NCI-H187 (cell line): ENCODE data around the gene PJA2.
"Not testable (repeated sequence)": the region's sequence is repeated elsewhere in the genome, so short reads cannot be mapped to it uniquely, and the experiment has no call there.

Experiments
- DNase-seq, 2 experiments: peaks; one replicate each; lab custom pipeline; 2025; lab: John Stamatoyannopoulos, UW

PJA2 gene, protein sequence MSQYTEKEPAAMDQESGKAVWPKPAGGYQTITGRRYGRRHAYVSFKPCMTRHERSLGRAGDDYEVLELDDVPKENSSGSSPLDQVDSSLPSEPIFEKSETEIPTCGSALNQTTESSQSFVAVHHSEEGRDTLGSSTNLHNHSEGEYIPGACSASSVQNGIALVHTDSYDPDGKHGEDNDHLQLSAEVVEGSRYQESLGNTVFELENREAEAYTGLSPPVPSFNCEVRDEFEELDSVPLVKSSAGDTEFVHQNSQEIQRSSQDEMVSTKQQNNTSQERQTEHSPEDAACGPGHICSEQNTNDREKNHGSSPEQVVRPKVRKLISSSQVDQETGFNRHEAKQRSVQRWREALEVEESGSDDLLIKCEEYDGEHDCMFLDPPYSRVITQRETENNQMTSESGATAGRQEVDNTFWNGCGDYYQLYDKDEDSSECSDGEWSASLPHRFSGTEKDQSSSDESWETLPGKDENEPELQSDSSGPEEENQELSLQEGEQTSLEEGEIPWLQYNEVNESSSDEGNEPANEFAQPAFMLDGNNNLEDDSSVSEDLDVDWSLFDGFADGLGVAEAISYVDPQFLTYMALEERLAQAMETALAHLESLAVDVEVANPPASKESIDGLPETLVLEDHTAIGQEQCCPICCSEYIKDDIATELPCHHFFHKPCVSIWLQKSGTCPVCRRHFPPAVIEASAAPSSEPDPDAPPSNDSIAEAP

DNA sequence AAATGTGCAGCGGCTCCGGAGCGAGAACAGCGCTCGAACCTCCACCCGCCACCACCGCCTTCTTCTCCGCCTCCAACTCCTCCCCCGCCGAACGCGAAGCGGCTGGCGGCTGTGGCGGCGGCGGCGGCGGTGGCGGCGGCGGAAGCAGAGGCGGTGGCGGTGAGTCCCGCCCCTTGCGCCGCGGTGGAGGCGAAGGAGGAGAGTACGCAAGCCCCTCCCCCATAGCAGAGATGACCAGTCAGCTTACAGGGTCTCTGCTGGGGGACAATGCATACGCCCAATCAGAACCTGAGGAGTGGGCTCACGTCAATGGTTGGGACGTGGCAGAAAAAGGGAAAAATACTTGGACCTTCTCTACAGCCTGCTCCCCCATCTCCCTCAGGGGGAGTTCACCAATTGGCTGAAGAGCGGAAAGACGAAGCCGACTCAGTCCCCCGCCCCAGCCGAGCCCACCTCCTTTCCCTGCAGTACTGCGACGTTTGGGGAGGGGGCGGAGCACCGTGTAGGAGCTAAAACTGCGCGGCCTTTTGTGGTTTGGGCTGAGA lies at the start of gene PJA2:
PJA2 (minus strand) TSS at position 131 of the 545 bp plus-strand sequence. CDS start 26,541 bp downstream, outside the sequence.
- peak; percentile 94 to 99 for DNase-seq

DNA sequence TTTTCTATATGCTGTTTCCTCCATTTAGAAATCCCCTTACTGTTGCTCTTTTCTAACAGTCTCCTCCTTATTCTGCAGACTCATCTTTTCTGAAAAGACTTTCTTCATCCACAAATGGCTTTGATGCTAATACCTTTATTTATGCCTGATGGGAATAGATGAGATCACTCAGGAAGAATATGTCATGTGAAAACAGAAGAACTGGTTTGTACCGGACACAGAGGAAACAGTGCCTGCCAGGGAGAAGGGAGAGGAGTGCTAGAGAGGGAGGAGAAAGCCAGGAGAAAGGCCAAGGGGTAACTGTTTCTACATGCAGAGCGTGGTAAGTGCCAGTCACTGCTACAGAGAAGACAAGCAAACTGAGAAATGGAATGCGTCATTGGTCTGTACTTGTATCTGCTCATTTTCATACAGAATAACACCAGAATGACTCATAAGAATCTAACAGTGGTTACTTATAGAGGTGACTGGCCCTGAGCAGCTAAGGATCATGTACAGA lies 45.9 kb upstream of the PJA2 start:
- no peak for DNase-seq

DNA sequence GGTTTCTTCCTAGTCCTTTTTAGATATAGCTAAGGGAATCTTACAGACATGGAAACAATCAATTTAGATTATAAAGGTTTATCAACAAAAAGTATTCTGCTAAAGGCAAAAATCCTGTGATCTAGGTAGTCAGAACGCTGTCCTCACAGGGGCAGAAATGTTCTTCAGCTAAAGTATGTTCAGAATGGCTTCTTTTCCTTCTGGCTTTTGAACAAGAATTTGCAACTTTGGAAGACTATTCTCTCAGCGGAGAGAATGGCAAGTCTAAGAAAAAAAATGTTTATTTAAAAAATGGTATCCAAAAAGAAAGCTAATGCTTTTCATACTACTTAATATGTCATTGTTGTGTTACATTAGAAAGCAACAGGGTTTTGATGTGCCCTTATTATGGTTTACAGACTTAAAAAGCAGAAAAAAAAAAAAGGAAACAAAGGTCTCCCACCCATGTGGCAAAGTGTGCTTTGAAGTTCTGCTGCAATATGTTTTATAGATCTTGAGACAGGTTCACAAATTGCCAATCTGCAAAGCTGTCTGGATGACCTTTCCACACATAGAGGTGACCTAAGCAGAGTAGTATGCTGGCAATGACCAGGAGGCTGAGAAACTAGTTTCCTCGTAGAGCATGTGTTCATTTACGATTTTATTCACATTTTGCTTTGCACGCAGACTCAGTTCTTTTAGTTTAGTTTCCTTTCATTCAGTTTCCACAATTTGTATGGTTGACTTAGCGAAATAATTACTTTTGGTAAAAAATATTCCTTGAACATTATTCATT lies 45.1 kb upstream of the PJA2 start:
- DNase-seq, result no peak

DNA sequence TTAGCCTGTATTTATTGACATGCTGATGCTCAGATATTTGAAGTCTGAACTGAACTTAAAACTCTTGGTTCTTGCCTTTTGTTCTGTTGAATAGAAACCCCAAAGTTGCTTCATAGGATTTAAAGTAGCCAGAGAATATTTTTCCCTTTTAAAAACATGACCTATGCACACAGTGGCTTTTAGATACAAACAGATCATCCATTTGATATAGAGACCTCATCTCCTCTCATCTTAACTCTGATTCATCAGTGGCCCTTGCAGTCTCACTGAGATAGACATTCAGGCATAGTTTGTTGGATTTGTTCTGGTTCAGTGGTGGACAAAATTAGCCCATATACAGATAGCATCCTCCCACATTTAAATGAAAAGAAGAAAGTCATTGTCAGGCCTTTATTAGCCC lies 43.5 kb upstream of the PJA2 start:
- DNase-seq, result no peak

DNA sequence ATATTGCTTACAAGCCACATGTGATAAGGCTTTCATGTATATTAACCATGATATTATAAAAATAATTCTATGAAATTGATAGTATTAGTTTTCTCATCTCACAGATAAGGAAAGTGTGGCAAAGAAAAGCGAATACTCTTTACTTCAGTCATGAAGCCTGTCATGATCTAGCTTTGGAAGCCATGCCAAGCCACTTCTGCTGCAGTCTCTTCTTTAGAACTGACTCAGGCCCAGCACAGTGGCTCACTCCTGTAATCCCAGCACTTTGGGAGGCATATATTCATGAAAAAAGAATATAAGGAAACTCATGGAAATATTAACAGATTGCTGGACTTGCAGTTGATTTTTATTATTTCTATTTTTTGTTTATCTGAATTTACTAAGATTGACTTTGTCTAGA lies 42.9 kb upstream of the PJA2 start:
- no peak for DNase-seq

DNA sequence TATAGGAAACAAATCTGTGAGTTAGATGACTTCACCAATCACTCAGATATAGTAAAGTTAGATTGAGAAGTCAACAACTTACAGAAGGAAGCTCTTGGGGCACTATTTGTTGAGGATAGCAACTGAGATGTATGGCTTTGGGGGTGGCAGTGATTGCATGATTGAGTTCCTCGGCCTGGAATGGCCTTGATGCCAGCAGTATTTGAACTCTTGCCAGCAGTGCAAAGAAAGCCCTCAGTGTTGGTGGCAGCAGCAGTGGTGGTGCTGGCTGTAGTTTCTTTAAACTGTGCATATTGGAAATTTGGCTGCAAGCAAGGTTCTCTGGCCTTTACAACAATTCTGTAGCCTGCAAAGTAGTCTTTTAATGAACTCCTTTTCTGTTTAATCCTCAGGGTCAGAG lies 41.4 kb upstream of the PJA2 start:
- DNase-seq, result no peak

DNA sequence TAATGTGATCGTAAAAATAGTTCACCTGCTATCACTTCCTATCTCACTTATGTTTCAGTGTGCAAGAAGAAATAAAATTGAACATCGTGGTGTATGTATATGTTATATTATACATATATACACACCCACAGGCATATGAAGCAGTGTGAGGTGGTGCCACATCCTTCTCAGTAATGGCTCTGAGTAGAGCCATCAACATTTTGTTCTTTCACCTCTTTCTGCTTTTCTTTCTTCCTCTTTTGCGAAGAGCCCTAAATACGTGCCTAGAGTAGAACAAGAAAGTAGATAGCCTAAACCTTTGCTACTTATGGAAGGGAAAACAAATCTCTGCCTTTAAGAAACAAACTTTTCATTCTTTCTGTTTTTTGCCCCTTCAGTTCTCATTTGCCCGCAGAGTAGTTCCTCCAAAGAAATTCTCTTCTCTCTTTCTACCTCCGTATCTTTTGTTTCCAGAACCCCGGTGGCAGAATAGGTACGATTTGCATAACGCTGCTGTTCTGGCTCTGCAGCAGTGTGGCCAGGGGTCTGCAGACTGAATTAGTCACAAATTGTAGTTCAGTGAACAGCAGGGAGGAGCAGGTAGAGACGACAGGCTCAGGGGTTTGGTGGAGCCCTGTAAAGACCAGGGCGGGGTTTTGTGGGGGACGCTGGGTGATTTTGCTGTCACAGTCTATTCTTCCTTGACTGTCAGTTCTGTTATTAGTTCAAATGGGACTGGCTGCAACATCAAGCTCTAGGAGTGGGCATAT lies 40.5 kb upstream of the PJA2 start:
- no peak for DNase-seq

DNA sequence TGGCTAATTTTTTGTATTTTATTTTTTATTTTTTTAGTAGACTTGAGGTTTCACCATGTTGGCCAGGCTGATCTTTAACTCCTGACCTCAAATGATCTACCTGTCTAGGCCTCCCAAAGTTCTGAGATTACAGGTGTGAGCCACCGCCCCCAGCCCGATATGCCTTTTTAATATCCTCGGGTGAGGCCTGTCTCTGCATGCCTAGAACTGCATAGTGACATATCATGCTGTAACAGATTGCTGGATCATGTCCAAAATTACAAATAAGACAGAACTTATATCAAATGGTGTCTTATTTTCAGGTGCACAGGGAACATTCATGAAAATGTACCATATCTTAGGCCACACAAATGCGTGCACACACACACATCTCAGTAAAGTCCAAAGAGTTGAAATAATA lies 39.1 kb upstream of the PJA2 start:
- no peak for DNase-seq

DNA sequence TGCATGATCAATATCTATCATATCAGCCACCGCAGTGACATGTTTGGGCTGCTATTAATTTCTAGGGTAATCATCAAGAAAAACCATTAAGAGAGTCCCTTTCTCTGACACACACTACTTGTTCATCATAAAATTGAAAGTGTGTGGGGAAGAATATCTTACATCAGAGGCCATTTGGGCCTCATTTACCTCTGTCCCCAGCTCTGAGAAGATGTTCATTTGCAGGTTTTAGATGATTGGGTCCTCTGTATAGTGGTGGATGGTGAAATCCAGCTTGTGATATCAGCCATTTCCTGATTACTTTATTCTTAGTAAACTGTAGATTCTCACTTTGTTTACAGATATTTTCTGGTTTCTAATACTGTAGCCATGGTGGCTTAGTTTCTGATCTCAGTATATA lies 29.8 kb upstream of the PJA2 start:
- no peak for DNase-seq

DNA sequence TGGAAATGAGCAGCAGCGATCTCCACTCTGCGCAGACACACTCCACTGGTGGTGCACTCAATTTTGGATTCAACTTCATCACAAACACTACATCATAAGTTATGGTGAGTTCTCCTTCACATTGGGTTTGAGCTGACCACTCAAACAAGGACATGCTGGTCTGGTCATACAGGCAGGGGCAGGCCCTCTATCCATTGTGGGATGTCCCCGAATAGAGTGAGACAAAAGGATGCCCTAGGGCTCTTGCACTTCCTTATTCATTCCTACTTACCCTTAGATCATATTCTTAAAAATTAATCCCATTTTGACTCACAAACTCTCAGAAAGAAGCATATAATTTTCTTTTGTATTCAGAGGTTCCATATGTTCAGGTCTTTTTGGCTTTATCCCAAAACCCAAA lies 16.3 kb upstream of the PJA2 start:
- DNase-seq, result no peak

DNA sequence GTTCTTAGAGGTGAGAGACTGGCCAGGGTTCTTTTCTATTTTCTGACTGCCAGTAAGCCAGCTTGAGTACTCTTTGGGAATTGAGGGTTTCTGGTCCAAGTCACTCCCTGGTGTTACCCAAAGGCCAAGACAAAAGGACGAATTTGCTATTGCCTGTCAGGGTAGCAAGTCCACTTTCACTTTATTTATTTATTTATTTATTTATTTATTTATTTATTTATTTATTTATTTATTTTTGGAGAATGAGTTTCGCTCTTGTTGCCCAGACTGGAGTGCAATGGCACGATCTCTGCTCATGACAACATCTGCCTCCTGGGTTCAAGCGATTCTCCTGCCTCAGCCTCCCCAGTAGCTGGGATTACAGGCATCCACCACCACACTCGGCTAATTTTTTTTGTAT lies 15.7 kb upstream of the PJA2 start:
- not testable (repeated sequence) for DNase-seq

DNA sequence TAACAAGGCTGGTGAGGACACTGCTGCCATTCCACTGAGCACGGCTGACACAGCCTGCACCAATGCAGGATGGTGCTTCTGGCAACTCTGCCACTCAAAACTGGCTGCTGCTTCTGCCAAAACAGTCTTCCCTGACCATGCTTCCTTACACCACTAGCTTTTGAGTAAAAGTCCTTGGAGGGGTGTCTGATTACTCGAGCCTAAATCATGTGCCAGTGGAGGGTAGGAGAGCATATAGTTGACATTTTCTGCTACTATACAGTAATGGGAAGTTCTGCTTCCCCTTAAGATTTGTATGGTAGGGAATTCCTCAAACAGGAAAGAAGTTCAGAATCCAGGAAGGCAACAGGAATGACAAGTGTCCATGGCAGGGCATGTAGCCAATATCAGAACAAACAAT lies 12.2 kb upstream of the PJA2 start:
- no peak for DNase-seq

DNA sequence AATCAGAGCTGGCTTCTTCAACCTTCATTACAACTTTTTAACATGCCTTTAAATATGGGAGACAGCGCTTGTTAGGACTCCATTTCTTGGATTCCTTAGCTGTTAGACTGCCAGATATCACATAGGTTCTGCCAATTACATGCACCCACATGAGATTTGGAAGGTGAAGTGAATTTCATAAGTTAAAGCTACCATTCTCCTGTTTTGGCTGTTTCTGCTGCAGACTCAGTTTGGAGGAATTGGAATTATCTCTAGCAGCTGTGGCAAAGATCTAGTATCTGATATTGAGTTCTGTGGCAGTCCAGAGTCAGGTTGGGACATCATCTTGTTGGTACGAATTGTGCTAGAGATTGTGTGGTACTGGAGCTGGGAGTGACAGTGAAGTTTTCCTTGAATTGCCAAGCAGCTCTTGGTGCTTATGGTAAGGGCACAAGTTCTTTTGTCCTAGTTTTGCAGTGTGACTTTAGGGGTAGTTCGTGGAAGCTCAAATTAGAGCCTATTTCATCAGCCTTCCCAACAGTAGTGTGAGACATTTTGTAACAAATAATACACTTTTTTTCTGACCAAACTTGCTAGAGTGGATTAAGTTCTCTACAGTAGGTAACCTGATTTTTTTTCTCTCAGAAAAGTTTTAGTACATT lies 9.1 kb upstream of the PJA2 start:
- no peak for DNase-seq

DNA sequence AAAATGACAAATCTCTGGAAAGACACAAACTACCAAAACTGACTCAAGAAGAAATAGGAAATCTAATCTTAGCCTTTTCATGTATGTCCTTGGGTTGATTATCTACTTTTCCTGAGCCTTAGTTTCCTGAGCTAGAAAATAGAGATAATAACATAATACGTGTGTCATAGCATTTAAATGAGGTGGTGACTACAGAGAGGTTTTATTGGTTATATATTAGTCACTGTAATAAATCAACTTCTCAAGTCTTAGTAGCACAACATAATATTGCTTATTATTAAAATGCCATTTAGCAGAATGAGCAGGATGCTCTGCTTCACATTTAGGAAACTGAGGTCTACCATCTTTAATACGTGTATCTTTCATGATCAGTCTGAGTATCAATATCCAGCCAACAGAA lies 7.1 kb upstream of the PJA2 start:
- no peak for DNase-seq

DNA sequence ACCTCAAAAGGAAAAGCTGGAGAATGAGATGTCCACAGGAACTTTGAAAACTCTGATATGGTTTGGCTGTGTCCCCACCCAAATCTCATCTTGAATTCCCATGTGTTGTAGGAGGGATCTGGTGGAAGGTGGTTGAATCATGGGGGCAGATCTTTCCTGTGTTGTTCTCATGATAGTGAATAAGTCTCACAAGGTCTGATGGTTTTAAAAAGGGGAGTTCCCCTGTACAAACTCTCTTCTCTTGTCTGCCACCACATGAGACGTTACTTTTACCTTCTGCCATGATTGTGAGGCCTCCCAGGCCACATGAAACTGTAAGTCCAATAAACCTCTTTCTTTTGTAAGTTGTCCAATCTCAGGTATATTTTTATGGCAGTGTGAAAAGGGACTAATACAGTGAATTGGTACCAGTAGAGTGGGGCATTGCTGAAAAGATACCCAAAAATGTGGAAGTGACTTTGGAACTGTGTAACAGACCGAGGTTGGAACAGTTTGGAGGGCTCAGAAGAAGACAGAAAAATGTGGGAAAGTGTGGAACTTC lies 4.2 kb upstream of the PJA2 start:
- not testable (repeated sequence) for DNase-seq

DNA sequence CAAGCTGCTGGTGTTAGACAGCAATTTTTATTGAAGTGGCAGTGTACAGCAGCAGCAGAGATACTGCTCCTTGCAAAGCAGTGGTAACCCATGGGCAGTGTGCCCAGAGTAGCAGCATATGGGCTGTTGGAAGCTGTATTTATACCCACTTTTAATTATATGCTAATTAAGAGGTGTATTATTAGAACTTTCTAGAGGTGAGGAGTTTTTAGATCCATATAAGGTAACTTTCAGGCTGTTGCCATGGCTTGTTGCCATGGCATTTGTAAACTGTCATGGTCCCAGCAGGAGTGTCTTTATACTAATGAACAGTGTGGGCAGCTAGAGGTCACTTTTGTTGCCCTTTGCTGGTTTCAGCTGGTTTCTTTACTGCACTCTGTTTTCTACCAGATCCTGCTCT lies 3.7 kb upstream of the PJA2 start:
- DNase-seq, result no peak

DNA sequence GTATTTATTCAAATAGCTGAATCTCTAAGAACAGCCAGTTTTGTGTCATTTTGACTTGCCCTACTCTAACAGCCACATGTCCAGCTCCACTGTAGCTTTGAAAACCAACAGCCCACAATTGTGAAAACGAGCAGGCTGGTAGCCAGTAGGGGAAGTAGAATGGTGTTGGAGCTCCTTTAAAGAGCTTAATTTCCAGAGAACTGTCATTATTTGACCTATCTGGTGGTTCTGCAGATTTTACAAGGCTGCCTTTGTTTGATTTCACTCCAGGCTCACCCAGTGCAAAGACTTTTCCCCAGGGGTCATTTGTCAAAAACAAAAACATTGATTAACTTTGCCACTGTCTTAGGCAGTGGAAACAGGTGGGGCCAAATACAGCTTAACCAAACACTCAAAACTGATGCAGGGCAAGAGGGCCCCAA lies 3.2 kb upstream of the PJA2 start:
- DNase-seq, result no peak

DNA sequence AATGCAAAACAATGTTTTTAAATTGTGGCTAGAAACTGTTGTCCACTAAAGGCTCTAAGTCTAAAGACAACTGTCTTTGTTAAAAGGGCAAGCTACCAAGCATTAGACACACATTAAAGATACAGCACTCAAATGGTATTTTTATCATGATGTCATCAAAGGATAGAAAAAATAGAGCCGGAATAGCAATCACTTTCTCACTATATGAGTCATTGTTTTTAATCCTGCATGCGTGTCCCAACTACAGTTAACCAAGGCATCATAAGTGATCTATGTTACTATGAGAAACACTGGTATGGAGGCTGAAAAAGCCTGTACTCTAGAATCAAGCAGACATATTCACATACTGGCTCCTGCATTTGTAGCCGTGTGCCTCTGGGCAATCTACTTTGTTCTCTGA lies 1.9 kb upstream of the PJA2 start:
- no peak for DNase-seq

DNA sequence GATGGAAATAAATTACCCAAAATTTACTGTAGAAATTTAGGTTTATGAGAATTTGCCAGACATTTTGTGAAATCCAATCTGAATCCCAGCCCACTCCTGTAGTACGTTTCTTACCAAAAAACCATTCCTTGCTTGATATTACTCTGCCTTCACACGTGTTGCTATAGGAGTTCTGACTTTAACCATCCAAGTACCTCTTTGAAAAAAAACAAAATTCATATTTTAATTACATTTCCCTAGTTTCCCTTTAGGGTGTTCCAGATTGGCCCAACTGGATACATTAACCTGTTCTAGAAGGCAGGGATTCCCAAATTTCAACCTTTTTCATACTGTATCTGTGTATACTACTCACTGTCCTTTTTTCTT lies 1.4 kb upstream of the PJA2 start:
- no peak for DNase-seq

DNA sequence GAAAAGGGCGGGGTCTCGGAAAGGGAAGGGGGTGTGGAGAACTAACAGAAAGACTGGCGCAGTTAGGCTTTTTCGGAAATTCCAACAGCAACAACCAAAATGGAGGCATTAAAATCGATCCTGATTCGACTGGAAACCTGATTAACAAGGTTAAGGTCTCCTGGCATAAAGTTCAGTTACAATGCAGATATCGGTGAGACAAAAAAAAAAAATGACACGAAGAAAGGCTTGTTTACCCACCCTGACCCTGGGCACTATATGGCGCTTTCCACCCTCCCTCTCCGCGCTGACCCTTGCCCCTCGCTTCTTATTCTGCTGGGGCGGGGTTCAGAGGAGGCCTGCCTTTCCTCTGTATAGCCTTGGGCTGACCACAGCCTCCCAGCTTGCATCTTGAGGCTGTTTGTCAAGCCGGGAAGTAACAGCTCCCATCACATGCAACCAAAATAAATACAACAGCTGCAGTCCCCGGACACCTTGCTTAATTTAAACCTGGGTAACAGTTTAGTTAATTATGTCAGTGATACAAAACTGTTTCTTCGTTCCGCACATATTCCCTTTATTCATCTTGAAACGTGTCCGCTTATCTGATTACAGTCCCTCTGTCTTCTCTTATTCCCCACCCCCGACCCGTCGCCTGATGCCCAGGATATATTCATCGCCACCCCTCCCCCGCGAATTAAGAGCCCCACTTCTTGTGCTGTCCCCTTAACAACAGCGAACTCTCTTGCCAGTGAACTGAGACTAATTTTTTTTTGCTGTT lies 795 bp upstream of the PJA2 start:
- peak in 1 of 2 experiments; percentile 47 for DNase-seq
